ENCODE data around the gene C5orf15.

GRCh38 chr5:133967124-133967523 lies 1.3 kb downstream of the C5orf15 start:
- TF ChIP-seq CTCF (conservative IDR thresholded peaks at IDR 0.05 in 1 of 2, IDR thresholded peaks at IDR 0.05 in 1 of 2; ENCODE audit: extremely low read depth in 1 of 2, insufficient read depth in 1 of 2, low read depth in 1 of 2, low read length in 2 of 2) = no peak
- no peak for TF ChIP-seq EZH2 (IDR thresholded peaks at IDR 0.05; ENCODE audit: borderline replicate concordance, low read length)
